GM23338 (cell line): ENCODE results near the gene GPR108. TPM values are rescaled to one million over a fixed set of nuclear protein-coding genes. Genes with fewer than 3 reads are reported as not detected.

ENCODE experiments used
- ATAC-seq: fragments of 200-7000 bp; cut with Tn5 transposase; 3 replicates; pipeline ENCODE4 v1.9.1; 2020
- DNase-seq: peaks from one replicate; pipeline ENCODE4 v3.0.0-alpha.2; 2015; ENCODE audit warnings: low spot score
- H2AFZ ChIP-seq: fragments of 200-600 bp; sonication (generic); 2 replicates; pipeline ENCODE4 v1.8.0; 2016; ENCODE audit warnings: antibody characterized with exemption, mild to moderate bottlenecking, moderate library complexity
- H3F3A ChIP-seq: fragments of 200-600 bp; sonication (generic); replicated peaks from 2 replicates; pipeline ENCODE4 v1.8.0; 2017; ENCODE audit warnings: antibody characterized with exemption, mixed run types, low read depth
- H3K27ac ChIP-seq: fragments of 200-600 bp; sonication (generic); 2 replicates; pipeline ENCODE4 v1.6.1; 2016; ENCODE audit warnings: low read depth
- H3K27me3 ChIP-seq: fragments of 200-600 bp; sonication (generic); 2 replicates; pipeline ENCODE4 v1.8.0; 2016; ENCODE audit warnings: mild to moderate bottlenecking, mixed run types, moderate library complexity; ENCODE audit not compliant: insufficient read depth
- H3K36me3 ChIP-seq: fragments of 200-600 bp; sonication (generic); 2 replicates; pipeline ENCODE4 v1.8.0; 2016; ENCODE audit warnings: mild to moderate bottlenecking; ENCODE audit not compliant: insufficient read depth
- H3K4me1 ChIP-seq: fragments of 200-600 bp; sonication (generic); 2 replicates; pipeline ENCODE4 v1.8.0; 2016; ENCODE audit warnings: mild to moderate bottlenecking, moderate library complexity; ENCODE audit not compliant: insufficient read depth
- H3K4me2 ChIP-seq: fragments of 200-600 bp; sonication (generic); 2 replicates; pipeline ENCODE4 v1.7.1; 2017; ENCODE audit warnings: mixed run types
- H3K4me3 ChIP-seq: fragments of 200-600 bp; sonication (generic); 2 replicates; pipeline ENCODE4 v1.6.1; 2016; ENCODE audit warnings: mixed run types
- H3K79me2 ChIP-seq: fragments of 200-600 bp; sonication (generic); replicated peaks from 2 replicates; pipeline ENCODE4 v1.8.0; 2017; ENCODE audit warnings: mild to moderate bottlenecking; ENCODE audit not compliant: insufficient read depth
- H3K9me2 ChIP-seq: fragments of 200-600 bp; sonication (generic); 2 replicates; pipeline ENCODE4 v1.8.0; 2017; ENCODE audit not compliant: insufficient read depth
- H4K20me1 ChIP-seq: fragments of 200-600 bp; sonication (generic); replicated peaks from 2 replicates; pipeline ENCODE4 v1.8.0; 2017; ENCODE audit warnings: mild to moderate bottlenecking; ENCODE audit not compliant: insufficient read depth
- H3K27ac Mint-ChIP-seq: 2 replicates; pipeline ENCODE4 v1.8.0; 2020; ENCODE audit warnings: inconsistent platforms, mild to moderate bottlenecking, moderate library complexity, mixed read lengths
- H3K27me3 Mint-ChIP-seq: 3 replicates; pipeline ENCODE4 v1.8.0; 2022; ENCODE audit warnings: low read depth, mild to moderate bottlenecking, moderate library complexity, mixed read lengths, inconsistent platforms; ENCODE audit not compliant: insufficient read depth, poor library complexity
- H3K36me3 Mint-ChIP-seq: 3 replicates; pipeline ENCODE4 v1.8.0; 2021; ENCODE audit warnings: low read depth, mild to moderate bottlenecking, inconsistent platforms, moderate library complexity, mixed read lengths
- H3K4me1 Mint-ChIP-seq: 3 replicates; pipeline ENCODE4 v1.8.0; 2020; ENCODE audit warnings: mild to moderate bottlenecking, inconsistent platforms, mixed read lengths
- H3K4me3 Mint-ChIP-seq: 3 replicates; pipeline ENCODE4 v1.8.0; 2021; ENCODE audit warnings: moderate library complexity, mild to moderate bottlenecking, inconsistent platforms, mixed read lengths
- H3K9me3 Mint-ChIP-seq: 3 replicates; pipeline ENCODE4 v1.8.0; 2020; ENCODE audit warnings: moderate library complexity, mild to moderate bottlenecking, inconsistent platforms, mixed read lengths
- CREB1 ChIP-seq: fragments of 250-450 bp; sonication (Bioruptor Pico); IDR thresholded peaks from 2 replicates; pipeline ENCODE4 v1.5.0; 2020; ENCODE audit warnings: low read depth, mild to moderate bottlenecking, moderate library complexity
- CTCF ChIP-seq, 2 experiments: fragments of 200-600 bp in 1 of 2; sonication (generic) in 1 of 2; conservative IDR thresholded peaks; 2 replicates each; pipeline versions ENCODE4 v1.5.1 to v1.6.1; 2016 to 2017; ENCODE audit warnings: antibody characterized with exemption in 2 of 2, low read depth in 2 of 2, mild to moderate bottlenecking in 2 of 2, moderate library complexity in 1 of 2
- EZH2 ChIP-seq: fragments of 200-600 bp; sonication (generic); IDR thresholded peaks from one replicate; pipeline ENCODE4 v1.8.0; 2017; ENCODE audit warnings: antibody characterized with exemption, mild to moderate bottlenecking, low read depth; ENCODE audit not compliant: unreplicated experiment
- EZH2phosphoT487 ChIP-seq: fragments of 200-600 bp; sonication (generic); IDR thresholded peaks from one replicate; pipeline ENCODE4 v1.8.1; 2018; ENCODE audit warnings: antibody characterized with exemption; ENCODE audit not compliant: unreplicated experiment
- JUNB ChIP-seq: IDR thresholded peaks from one replicate; pipeline ENCODE4 v1.6.1; 2016; ENCODE audit warnings: antibody characterized with exemption; ENCODE audit not compliant: unreplicated experiment
- NANOG ChIP-seq: IDR thresholded peaks from 2 replicates; pipeline ENCODE4 v1.6.1; 2016; ENCODE audit warnings: antibody characterized with exemption, borderline replicate concordance
- POLR2AphosphoS5 ChIP-seq: IDR thresholded peaks from 2 replicates; pipeline ENCODE4 v1.6.1; 2016; ENCODE audit warnings: antibody characterized with exemption, low read depth
- REST ChIP-seq: IDR thresholded peaks from one replicate; pipeline ENCODE4 v1.6.1; 2018; ENCODE audit warnings: antibody characterized with exemption; ENCODE audit not compliant: unreplicated experiment
- STAT1 ChIP-seq: IDR thresholded peaks from one replicate; pipeline ENCODE4 v1.6.1; 2016; ENCODE audit warnings: antibody characterized with exemption; ENCODE audit not compliant: unreplicated experiment
- ZNF331 ChIP-seq: fragments of 250-450 bp; sonication (Bioruptor Pico); IDR thresholded peaks from 2 replicates; pipeline ENCODE4 v1.5.0; 2020; ENCODE audit warnings: low read depth, mild to moderate bottlenecking, moderate library complexity
- ZNF462 ChIP-seq: fragments of 250-450 bp; sonication (Bioruptor Pico); IDR thresholded peaks from 2 replicates; pipeline ENCODE4 v1.5.0; 2020; ENCODE audit warnings: mild to moderate bottlenecking, moderate library complexity
- polyA plus RNA-seq: library from polyadenylated mRNA; unstranded; fragments of >200 nt; fragmentation: Nextera tagmentation; extraction: Ambion mirVana; gene quantifications from 2 replicates; pipeline ENCODE4 v1.2.1, GENCODE V29; 2016
- total RNA-seq: library from RNA; depleted of rRNA; stranded (reverse); fragments of >200 nt; shearing (Covaris generic); gene quantifications from 2 replicates; pipeline ENCODE4 v1.2.3, GENCODE V29; 2014

The GPR108 gene
- total and polyA plus RNA-seq, 2 experiments from 2014 or later = 44.8 to 57.9 TPM

- TF ChIP-seq ZNF462 (CRISPR knock-in tag) (no peak), POLR2AphosphoS5 (no peak), JUNB (no peak), ZNF331 (CRISPR knock-in tag) (no peak), NANOG (no peak), CTCF (conservative IDR thresholded peaks at IDR 0.05; ENCODE audit: low read depth in 2 of 2) (no peak), EZH2 (no peak)
Observed at GRCh38 chr19:6687114-6687513, 50.3 kb downstream of the GPR108 start (continued).

- DNase-seq (no peak), ATAC-seq (no peak)
- no peaks in the 10 kb centered on the region for H3K9me2 ChIP-seq
- H4K20me1 ChIP-seq = no peaks in the 10 kb centered on the region
- H3K79me2 ChIP-seq = no peaks in the 10 kb centered on the region
- Mint-ChIP-seq H3K36me3 (peaks cover 49% of the 10 kb centered on the region), H3K4me1 (no peaks in the 10 kb centered on the region), H3K4me3 (no peak overlapping the region), H3K27ac (no peak overlapping the region), H3K9me3 (peaks cover 93% of the 10 kb centered on the region), H3K27me3 (peaks cover 1% of the 10 kb centered on the region)
- H3K27me3 ChIP-seq = no peaks in the 10 kb centered on the region
- no peak overlapping the region for H2AFZ ChIP-seq
- no peak overlapping the region for H3K4me3 ChIP-seq
- no peaks in the 10 kb centered on the region for H3K4me1 ChIP-seq
- no peaks in the 10 kb centered on the region for H3K36me3 ChIP-seq
- H3K4me2 ChIP-seq = no peak overlapping the region
- no peaks in the 10 kb centered on the region for H3F3A ChIP-seq
- H3K27ac ChIP-seq = no peak overlapping the region
- TF ChIP-seq CREB1 (CRISPR knock-in tag) (no peak), ZNF331 (CRISPR knock-in tag) (no peak), POLR2AphosphoS5 (no peak), CTCF (conservative IDR thresholded peaks at IDR 0.05; ENCODE audit: low read depth in 2 of 2) (no peak), REST (no peak), EZH2phosphoT487 (no peak), JUNB (no peak), NANOG (no peak), EZH2 (no peak), STAT1 (no peak)
Observed at GRCh38 chr19:6686628-6686975, 50.8 kb downstream of the GPR108 start.
